Natural killer cell (primary cell): ENCODE measurements around the gene ZG16. TPM values are rescaled to one million over a fixed set of nuclear protein-coding genes. Genes with fewer than 3 reads are reported as not detected.
A peak's percentile ranks its signal among the peaks of the same experiment; 100 is the strongest.

ENCODE experiments used
- ATAC-seq, 3 donors: fragments of 150-1000 bp in 2 of 3; fragments of 200-7000 bp in 1 of 3; cut with Tn5 transposase; 1 replicate in 1 of 3; 2 replicates in 2 of 3; pipeline ENCODE4 v1.10.0; 2021; ENCODE audit warnings: mild to moderate bottlenecking in 2 of 3, moderate library complexity in 2 of 3
- DNase-seq, 2 donors: peaks; one replicate each; pipeline versions ENCODE4 v3.0.0 to v3.0.0-alpha.2; 2013 to 2021; ENCODE audit warnings: mixed read lengths in 1 of 2
- H3K27ac ChIP-seq: one replicate; pipeline ENCODE4 v1.5.1; 2013; ENCODE audit warnings: mild to moderate bottlenecking, low read length
- H3K27me3 ChIP-seq: one replicate; pipeline ENCODE4 v1.6.1; 2013; ENCODE audit warnings: low read length; ENCODE audit not compliant: control insufficient read depth, insufficient read depth
- H3K36me3 ChIP-seq: one replicate; pipeline ENCODE4 v1.6.1; 2013; ENCODE audit warnings: low read length; ENCODE audit not compliant: control insufficient read depth, insufficient read depth
- H3K4me1 ChIP-seq: one replicate; pipeline ENCODE4 v1.6.1; 2013; ENCODE audit warnings: low read length; ENCODE audit not compliant: control insufficient read depth, insufficient read depth
- H3K4me3 ChIP-seq: one replicate; pipeline ENCODE4 v1.5.1; 2013; ENCODE audit warnings: low read length
- H3K9me3 ChIP-seq: one replicate; pipeline ENCODE4 v1.6.1; 2013; ENCODE audit warnings: low read length; ENCODE audit not compliant: control insufficient read depth, insufficient read depth
- H3K27ac Mint-ChIP-seq, 2 donors: one replicate each; pipeline ENCODE4 v1.8.0; 2022; ENCODE audit warnings: mild to moderate bottlenecking in 2 of 2, mixed read lengths in 2 of 2, moderate library complexity in 1 of 2
- H3K27me3 Mint-ChIP-seq, 2 donors: one replicate each; pipeline ENCODE4 v1.8.0; 2022; ENCODE audit warnings: low read depth in 2 of 2, mixed read lengths in 2 of 2
- H3K36me3 Mint-ChIP-seq: one replicate; pipeline ENCODE4 v1.8.0; 2022; ENCODE audit warnings: mixed read lengths
- H3K4me1 Mint-ChIP-seq, 2 donors: one replicate each; pipeline ENCODE4 v1.8.0; 2022; ENCODE audit warnings: mixed read lengths in 2 of 2
- H3K4me3 Mint-ChIP-seq: one replicate; pipeline ENCODE4 v1.8.0; 2022; ENCODE audit warnings: mild to moderate bottlenecking, moderate library complexity, mixed read lengths
- H3K9me3 Mint-ChIP-seq, 2 donors: one replicate each; pipeline ENCODE4 v1.8.0; 2022; ENCODE audit warnings: mixed read lengths in 2 of 2
- WGBS: methylation state at CpG from one replicate; pipeline ENCODE4 v1.1.7; 2013; ENCODE audit warnings: missing lambda C conversion rate; ENCODE audit not compliant: insufficient coverage; 5-methylcytosine and 5-hydroxymethylcytosine counted together
- intact Hi-C: fragments of 100-400 bp; cut with micrococcal nuclease; formaldehyde crosslinking; loops from one replicate; pipeline ENCODE4 v1.14.2; 2022
- total RNA-seq, 4 donors: library from RNA; stranded (reverse); fragments of 120-200 nt in 1 of 4; gene quantifications; one replicate each; pipeline versions ENCODE4 v1.2.3 to v1.2.4, GENCODE V29; 2013 to 2022
- TF ChIP-seq, protein P1 (sequence below): fragments of 200-600 bp; IDR thresholded peaks from one replicate; pipeline ENCODE4 v1.8.0; 2022; ENCODE audit warnings: antibody characterized with exemption

The ZG16 gene
- total RNA-seq, 3 donors from 2014 or later (not counting 1 experiment from before 2014, with no cell fraction given) = not detected

DNA sequence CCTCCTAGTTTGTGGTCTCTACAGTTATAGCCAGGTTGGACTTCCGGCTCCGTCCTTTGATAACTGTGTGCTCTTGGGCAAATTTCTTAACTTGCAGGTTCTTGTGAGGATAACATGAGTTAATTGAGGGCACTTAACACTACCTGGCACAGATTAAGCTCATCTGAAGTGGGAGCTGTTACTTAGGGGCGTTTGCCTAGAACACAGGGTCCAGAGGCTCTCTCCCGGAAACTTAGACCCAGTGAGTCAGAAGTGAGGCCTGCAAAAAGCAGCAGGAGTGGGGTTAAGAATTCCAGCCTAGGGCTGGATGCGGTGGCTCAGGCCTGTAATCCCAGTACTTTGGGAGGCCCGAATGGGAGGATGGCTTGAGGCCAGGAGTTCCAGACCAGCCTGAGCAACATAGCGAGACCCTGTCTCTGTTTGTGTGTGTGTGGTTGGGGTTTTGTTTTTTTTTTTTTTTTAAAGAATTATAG lies 43.6 kb downstream of the ZG16 start:
- Mint-ChIP-seq H3K4me3 (peak overlapping the region; percentile 94), H3K27ac (peak overlapping the region; percentile 93 to 96), H3K9me3 (no peaks in the 10 kb centered on the region), H3K36me3 (peaks cover 5% of the 10 kb centered on the region), H3K4me1 (peaks cover 49 to 64% of the 10 kb centered on the region in 2 donors), H3K27me3 (no peaks in the 10 kb centered on the region)
- intact Hi-C loops = no loop called here
- no peaks in the 10 kb centered on the region for H3K27me3 ChIP-seq
- DNase-seq (no peak), ATAC-seq (peak in 1 of 3 donors; percentile 2)
- H3K4me1 ChIP-seq = peaks cover 79% of the 10 kb centered on the region
- TF ChIP-seq, protein P1, sequence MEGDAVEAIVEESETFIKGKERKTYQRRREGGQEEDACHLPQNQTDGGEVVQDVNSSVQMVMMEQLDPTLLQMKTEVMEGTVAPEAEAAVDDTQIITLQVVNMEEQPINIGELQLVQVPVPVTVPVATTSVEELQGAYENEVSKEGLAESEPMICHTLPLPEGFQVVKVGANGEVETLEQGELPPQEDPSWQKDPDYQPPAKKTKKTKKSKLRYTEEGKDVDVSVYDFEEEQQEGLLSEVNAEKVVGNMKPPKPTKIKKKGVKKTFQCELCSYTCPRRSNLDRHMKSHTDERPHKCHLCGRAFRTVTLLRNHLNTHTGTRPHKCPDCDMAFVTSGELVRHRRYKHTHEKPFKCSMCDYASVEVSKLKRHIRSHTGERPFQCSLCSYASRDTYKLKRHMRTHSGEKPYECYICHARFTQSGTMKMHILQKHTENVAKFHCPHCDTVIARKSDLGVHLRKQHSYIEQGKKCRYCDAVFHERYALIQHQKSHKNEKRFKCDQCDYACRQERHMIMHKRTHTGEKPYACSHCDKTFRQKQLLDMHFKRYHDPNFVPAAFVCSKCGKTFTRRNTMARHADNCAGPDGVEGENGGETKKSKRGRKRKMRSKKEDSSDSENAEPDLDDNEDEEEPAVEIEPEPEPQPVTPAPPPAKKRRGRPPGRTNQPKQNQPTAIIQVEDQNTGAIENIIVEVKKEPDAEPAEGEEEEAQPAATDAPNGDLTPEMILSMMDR = no peak
- WGBS = 68% methylated on average over 7 of the region's 7 CpGs
- H3K4me3 ChIP-seq = peak overlapping the region; percentile 52
- H3K36me3 ChIP-seq = peaks cover 13% of the 10 kb centered on the region
- H3K9me3 ChIP-seq = no peaks in the 10 kb centered on the region
- H3K27ac ChIP-seq = peak overlapping the region; percentile 93

DNA sequence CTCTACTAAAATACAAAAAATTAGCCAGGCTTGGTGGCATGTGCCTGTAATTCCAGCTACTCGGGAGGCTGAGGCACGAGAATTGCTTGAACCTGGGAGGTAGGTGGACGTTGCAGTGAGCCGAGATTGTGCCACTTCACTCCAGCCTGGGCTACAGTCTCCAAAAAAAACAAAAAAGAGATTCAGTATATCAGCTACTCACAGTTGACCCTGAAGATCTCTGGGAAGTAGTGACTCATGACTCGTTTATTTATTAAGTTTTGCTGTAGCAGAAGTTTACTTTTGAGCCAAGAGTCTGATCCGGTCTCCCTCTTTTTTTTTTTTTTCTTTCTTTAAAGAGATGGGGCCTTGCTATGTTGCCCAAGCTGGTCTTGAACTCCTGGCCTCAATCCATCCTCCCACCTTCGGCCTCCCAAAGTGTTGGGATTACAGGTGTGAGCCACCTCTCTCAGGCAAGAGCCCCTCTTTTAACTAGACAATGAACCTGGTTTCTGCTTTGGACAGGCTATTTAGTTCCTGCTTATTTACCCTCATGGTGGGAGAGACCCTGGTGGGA lies 46.6 kb downstream of the ZG16 start:
- Histone ChIP-seq H3K27ac (no peak overlapping the region), H3K36me3 (peaks cover 2% of the 10 kb centered on the region), H3K27me3 (no peaks in the 10 kb centered on the region), H3K4me1 (peaks cover 73% of the 10 kb centered on the region), H3K9me3 (no peaks in the 10 kb centered on the region), H3K4me3 (no peak overlapping the region)
- DNase-seq (no peak), ATAC-seq (no peak)
- 83% methylated on average over 7 of the region's 7 CpGs for WGBS
- H3K9me3 Mint-ChIP-seq = no peaks in the 10 kb centered on the region
- H3K27ac Mint-ChIP-seq = peak overlapping the region; percentile 69 to 76
- H3K27me3 Mint-ChIP-seq = no peaks in the 10 kb centered on the region
- H3K4me1 Mint-ChIP-seq = peaks cover 38 to 53% of the 10 kb centered on the region in 2 donors
- no peak overlapping the region for H3K4me3 Mint-ChIP-seq
- TF ChIP-seq, protein P1 = no peak
- H3K36me3 Mint-ChIP-seq = no peaks in the 10 kb centered on the region
- intact Hi-C loops = no loop called here

DNA sequence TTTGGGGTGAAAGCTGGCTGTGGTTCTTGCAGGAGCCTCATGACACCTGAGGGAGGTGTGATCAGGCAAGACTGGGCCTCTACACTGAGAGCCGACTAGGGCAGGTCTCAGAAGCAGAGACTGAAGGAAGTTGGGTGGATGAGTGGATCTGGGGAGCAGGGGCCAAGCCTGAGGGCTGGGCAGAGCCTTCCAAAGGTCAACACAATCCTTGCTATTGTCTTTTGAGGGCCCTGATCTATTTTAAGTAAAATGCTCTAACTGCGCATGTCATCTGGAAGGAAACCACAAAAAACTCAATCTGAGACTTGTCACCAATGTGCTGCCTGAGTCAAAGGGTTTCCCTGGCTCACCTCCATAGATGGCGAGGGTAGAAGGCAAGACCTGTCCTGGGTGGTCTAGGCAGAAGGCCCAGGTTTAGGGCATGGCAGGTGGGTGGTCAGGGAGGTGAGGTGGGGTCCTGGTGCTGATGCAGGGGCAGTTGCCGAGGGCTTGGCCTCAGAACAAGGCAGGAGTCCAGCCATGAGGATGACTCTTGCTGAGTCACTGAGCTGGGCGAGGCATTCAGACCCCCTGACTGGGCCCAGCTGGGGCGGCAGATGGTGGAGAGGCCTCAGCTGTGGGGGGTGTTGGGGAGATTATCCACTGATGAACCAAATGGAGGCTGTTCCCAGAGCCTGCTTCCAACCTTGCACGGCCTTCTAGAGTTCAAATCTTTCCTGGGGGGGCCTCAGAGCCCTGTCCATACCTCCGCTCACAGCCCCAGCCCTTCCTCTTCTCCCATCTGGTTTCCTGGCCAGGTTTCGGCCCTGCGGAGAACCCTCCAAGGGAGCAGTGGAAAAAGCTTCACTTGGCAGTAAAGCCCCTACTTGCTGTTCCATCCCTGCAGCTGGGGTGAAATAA lies 47.3 kb downstream of the ZG16 start:
- peaks cover 4% of the 10 kb centered on the region for H3K36me3 ChIP-seq
- peak overlapping the region; percentile 69 to 76 for H3K27ac Mint-ChIP-seq
- no peaks in the 10 kb centered on the region for H3K27me3 ChIP-seq
- TF ChIP-seq, protein P1 = no peak
- H3K9me3 ChIP-seq = no peaks in the 10 kb centered on the region
- no peak for ATAC-seq
- DNase-seq = peak in 1 of 2 donors; percentile 61
- H3K9me3 Mint-ChIP-seq = no peaks in the 10 kb centered on the region
- H3K4me1 ChIP-seq = peaks cover 66% of the 10 kb centered on the region
- WGBS = 54% methylated on average over 10 of the region's 10 CpGs
- H3K27ac ChIP-seq = no peak overlapping the region
- no peaks in the 10 kb centered on the region for H3K27me3 Mint-ChIP-seq
- H3K4me3 Mint-ChIP-seq = peak overlapping the region; percentile 29
- H3K36me3 Mint-ChIP-seq = no peaks in the 10 kb centered on the region
- intact Hi-C loops = no loop called here
- H3K4me1 Mint-ChIP-seq = peaks cover 31 to 53% of the 10 kb centered on the region in 2 donors
- no peak overlapping the region for H3K4me3 ChIP-seq
